Osteocyte (in vitro differentiated cells): ENCODE measurements around the gene MSANTD4. TPM values are rescaled to one million over a fixed set of nuclear protein-coding genes. Genes with fewer than 3 reads are reported as not detected.

Experiments
- DNase-seq: peaks from one replicate; pipeline ENCODE4 v3.0.0; 2021; ENCODE audit warnings: mixed read lengths; ENCODE audit not compliant: unreplicated experiment; ENCODE audit errors: extremely low spot score
- H3K27ac Mint-ChIP-seq: one replicate; pipeline ENCODE4 v1.8.0; 2021; ENCODE audit warnings: mild to moderate bottlenecking, mixed read lengths; ENCODE audit not compliant: unreplicated experiment
- H3K27me3 Mint-ChIP-seq: one replicate; pipeline ENCODE4 v1.8.0; 2021; ENCODE audit warnings: mixed read lengths; ENCODE audit not compliant: unreplicated experiment
- H3K36me3 Mint-ChIP-seq: one replicate; pipeline ENCODE4 v1.8.0; 2021; ENCODE audit warnings: mixed read lengths; ENCODE audit not compliant: unreplicated experiment
- H3K4me1 Mint-ChIP-seq: one replicate; pipeline ENCODE4 v1.8.0; 2021; ENCODE audit warnings: mixed read lengths; ENCODE audit not compliant: unreplicated experiment
- H3K4me3 Mint-ChIP-seq: one replicate; pipeline ENCODE4 v1.8.0; 2021; ENCODE audit warnings: mild to moderate bottlenecking, moderate library complexity, mixed read lengths; ENCODE audit not compliant: unreplicated experiment
- H3K9me3 Mint-ChIP-seq: one replicate; pipeline ENCODE4 v1.8.0; 2021; ENCODE audit warnings: mixed read lengths; ENCODE audit not compliant: unreplicated experiment
- CTCF ChIP-seq: fragments of 200-600 bp; sonication (generic); IDR thresholded peaks from 2 replicates; pipeline ENCODE4 v1.5.0; 2021; ENCODE audit warnings: antibody characterized with exemption, mild to moderate bottlenecking, moderate library complexity
- total RNA-seq: library from RNA; stranded (reverse); gene quantifications from 2 replicates; pipeline ENCODE4 v1.2.1, GENCODE V29; 2021

MSANTD4 gene
- total RNA-seq, 1 donor from 2014 or later: 16.7 TPM

GRCh38 chr11:106030609-106031008 is 8.6 kb upstream of the MSANTD4 start:
- H3K9me3 Mint-ChIP-seq: no peaks in the 10 kb centered on the region
- no peaks in the 10 kb centered on the region for H3K4me1 Mint-ChIP-seq
- TF ChIP-seq CTCF: no peak
- H3K27me3 Mint-ChIP-seq: peaks cover 35% of the 10 kb centered on the region
- H3K36me3 Mint-ChIP-seq: no peaks in the 10 kb centered on the region
- H3K4me3 Mint-ChIP-seq: no peak overlapping the region
- no peak overlapping the region for H3K27ac Mint-ChIP-seq
- no peak for DNase-seq

GRCh38 chr11:106022795-106023275 is 795 bp upstream of the MSANTD4 start:
- H3K9me3 Mint-ChIP-seq: no peaks in the 10 kb centered on the region
- no peaks in the 10 kb centered on the region for H3K36me3 Mint-ChIP-seq
- H3K27ac Mint-ChIP-seq: peak overlapping the region; percentile 81
- peak overlapping the region; percentile 92 for H3K4me3 Mint-ChIP-seq
- no peak for DNase-seq
- peaks cover 35% of the 10 kb centered on the region for H3K4me1 Mint-ChIP-seq
- peaks cover 9% of the 10 kb centered on the region for H3K27me3 Mint-ChIP-seq
- no peak for TF ChIP-seq CTCF

- no peak for DNase-seq
- Mint-ChIP-seq H3K27ac (peak overlapping the region; percentile 83), H3K36me3 (no peaks in the 10 kb centered on the region), H3K27me3 (peaks cover 8% of the 10 kb centered on the region), H3K4me1 (peaks cover 35% of the 10 kb centered on the region), H3K4me3 (peak overlapping the region; percentile 92), H3K9me3 (no peaks in the 10 kb centered on the region)
- TF ChIP-seq CTCF: no peak
Measured at GRCh38 chr11:106021181-106021966, 666 bp downstream of the MSANTD4 start.

GRCh38 chr11:106017093-106017492 is 4.9 kb downstream of the MSANTD4 start:
- Mint-ChIP-seq H3K36me3 (peaks cover 2% of the 10 kb centered on the region), H3K9me3 (no peaks in the 10 kb centered on the region), H3K4me1 (peaks cover 35% of the 10 kb centered on the region), H3K27ac (no peak overlapping the region), H3K4me3 (no peak overlapping the region), H3K27me3 (no peaks in the 10 kb centered on the region)
- DNase-seq: no peak
- TF ChIP-seq CTCF: no peak

GRCh38 chr11:106015066-106015465 is 7.0 kb downstream of the MSANTD4 start:
- Mint-ChIP-seq H3K4me1 (peaks cover 26% of the 10 kb centered on the region), H3K27me3 (no peaks in the 10 kb centered on the region)

More at GRCh38 chr11:106015066-106015465, 7.0 kb downstream of the MSANTD4 start:
- Mint-ChIP-seq H3K9me3 (no peaks in the 10 kb centered on the region), H3K36me3 (peaks cover 15% of the 10 kb centered on the region), H3K27ac (no peak overlapping the region), H3K4me3 (no peak overlapping the region)
- DNase-seq: no peak
- no peak for TF ChIP-seq CTCF
